Naive thymus-derived CD4-positive, alpha-beta T cell (primary cell): ENCODE measurements around the gene OR5V1. TPM values are rescaled to one million over a fixed set of nuclear protein-coding genes. Genes with fewer than 3 reads are reported as not detected.
"Not testable (repeated sequence)": the region's sequence is repeated elsewhere in the genome, so short reads cannot be mapped to it uniquely, and the experiment has no call there.

Source experiments
- ATAC-seq: fragments of 150-1000 bp; cut with Tn5 transposase; 2 replicates; pipeline ENCODE4 v1.10.0; 2021; ENCODE audit warnings: mild to moderate bottlenecking, moderate library complexity
- CTCF ChIA-PET: fragments of 350-600 bp; sonication (Branson Sonifier 250); formaldehyde crosslinking; loops from one replicate; lab custom pipeline; 2021; ENCODE audit warnings: antibody characterized with exemption; lab: Charles Lee
- POLR2A ChIA-PET: fragments of 350-600 bp; sonication (Branson Sonifier 250); formaldehyde crosslinking; loops from one replicate; lab custom pipeline; 2021; ENCODE audit warnings: antibody characterized with exemption, inconsistent platforms; lab: Charles Lee
- DNase-seq, 9 donors: peaks; one replicate each; pipeline versions ENCODE4 v3.0.0 to v3.0.0-alpha.2; 2020 to 2022; ENCODE audit warnings: mixed read lengths in 1 of 9
- H3K27ac ChIP-seq: one replicate; pipeline ENCODE4 v1.7.0; 2013; ENCODE audit warnings: mild to moderate bottlenecking, low read depth, low read length, moderate library complexity
- H3K27me3 ChIP-seq, 2 donors: one replicate each; pipeline ENCODE4 v1.7.0; 2013; ENCODE audit warnings: low read length in 2 of 2, mild to moderate bottlenecking in 2 of 2, moderate library complexity in 2 of 2; ENCODE audit not compliant: control insufficient read depth in 2 of 2, insufficient read depth in 2 of 2
- H3K36me3 ChIP-seq, 3 experiments: 1 replicate in 2 of 3; 2 replicates in 1 of 3; pipeline ENCODE4 v1.7.0; 2013; ENCODE audit warnings: low read length in 3 of 3, mild to moderate bottlenecking in 3 of 3, moderate library complexity in 1 of 3; ENCODE audit not compliant: insufficient read depth in 3 of 3, control insufficient read depth in 2 of 3
- H3K4me1 ChIP-seq, 2 donors: one replicate each; pipeline ENCODE4 v1.7.0; 2013; ENCODE audit warnings: low read length in 2 of 2, mild to moderate bottlenecking in 2 of 2, moderate library complexity in 1 of 2; ENCODE audit not compliant: control insufficient read depth in 2 of 2, insufficient read depth in 2 of 2
- H3K4me3 ChIP-seq: 2 replicates; pipeline ENCODE4 v1.7.0; 2013; ENCODE audit warnings: mild to moderate bottlenecking, low read length
- H3K9me3 ChIP-seq, 3 experiments: 1 replicate in 2 of 3; 2 replicates in 1 of 3; pipeline ENCODE4 v1.7.0; 2013; ENCODE audit warnings: low read length in 3 of 3; ENCODE audit not compliant: control insufficient read depth in 2 of 3
- H3K27ac Mint-ChIP-seq, 9 donors: one replicate each; pipeline ENCODE4 v1.8.0; 2020 to 2022; ENCODE audit warnings: mixed read lengths in 9 of 9, mild to moderate bottlenecking in 8 of 9, moderate library complexity in 5 of 9, inconsistent platforms in 2 of 9
- H3K27me3 Mint-ChIP-seq, 5 donors: one replicate each; pipeline ENCODE4 v1.8.0; 2021 to 2022; ENCODE audit warnings: mixed read lengths in 5 of 5, mild to moderate bottlenecking in 1 of 5
- H3K36me3 Mint-ChIP-seq, 5 donors: one replicate each; pipeline ENCODE4 v1.8.0; 2020 to 2022; ENCODE audit warnings: mixed read lengths in 5 of 5, mild to moderate bottlenecking in 3 of 5, inconsistent platforms in 1 of 5
- H3K4me1 Mint-ChIP-seq, 7 donors: one replicate each; pipeline ENCODE4 v1.8.0; 2020 to 2022; ENCODE audit warnings: mixed read lengths in 7 of 7, mild to moderate bottlenecking in 3 of 7, inconsistent platforms in 1 of 7
- H3K4me3 Mint-ChIP-seq, 10 donors: one replicate each; pipeline ENCODE4 v1.8.0; 2020 to 2022; ENCODE audit warnings: mild to moderate bottlenecking in 10 of 10, mixed read lengths in 10 of 10, moderate library complexity in 6 of 10, inconsistent platforms in 2 of 10
- H3K9me3 Mint-ChIP-seq, 11 donors: one replicate each; pipeline ENCODE4 v1.8.0; 2020 to 2022; ENCODE audit warnings: mixed read lengths in 11 of 11, mild to moderate bottlenecking in 4 of 11, inconsistent platforms in 1 of 11, moderate library complexity in 1 of 11
- intact Hi-C, 2 donors: fragments of 100-400 bp; cut with micrococcal nuclease; formaldehyde crosslinking; loops; one replicate each; pipeline ENCODE4 v1.15.1; 2023
- polyA plus RNA-seq, 2 donors: library from polyadenylated mRNA; unstranded; fragments of 300-500 nt; fragmentation: Illumina TruSeq; gene quantifications; one replicate each; pipeline ENCODE4 v1.2.3, GENCODE V29; 2021
- total RNA-seq, 6 experiments: library from RNA in 5 of 6; stranded (reverse) in 5 of 6; gene quantifications; 1 replicate in 5 of 6; 2 replicates in 1 of 6; pipeline ENCODE4 v1.2.3 and lab custom pipeline; 2021 to 2026

The OR5V1 gene
- total and polyA plus RNA-seq, 7 experiments from 2014 or later: not detected

- intact Hi-C loops: no loop called here
- Mint-ChIP-seq H3K36me3 (peaks cover 0 to 4% (median 0%) of the 10 kb centered on the region in 5 donors), H3K4me1 (no peaks in the 10 kb centered on the region), H3K4me3 (no peak within 1 kb of the TSS), H3K9me3 (peaks cover 0 to 7% (median 0%) of the 10 kb centered on the region in 11 donors), H3K27me3 (peaks cover 10 to 70% (median 45%) of the 10 kb centered on the region in 5 donors), H3K27ac (no peak within 1 kb of the TSS)
- ATAC-seq (no peak), DNase-seq (no peak)
- ChIA-PET POLR2A (no interaction called here), CTCF (no interaction called here)
- Histone ChIP-seq H3K4me3 (no peak within 1 kb of the TSS), H3K27ac (no peak within 1 kb of the TSS), H3K4me1 (no peaks in the 10 kb centered on the region), H3K36me3 (no peaks in the 10 kb centered on the region), H3K27me3 (no peaks in the 10 kb centered on the region), H3K9me3 (no peaks in the 10 kb centered on the region)
Observed at GRCh38 chr6:29375191-29375590, 6.5 kb upstream of the OR5V1 start, which contains the start of gene OR12D3. Gene OR12D3 (minus strand): TSS chr6:29375291. CDS start chr6:29375287, 4 bp downstream.

- H3K9me3 Mint-ChIP-seq: peaks cover 0 to 28% (median 10%) of the 10 kb centered on the region in 11 donors
- Histone ChIP-seq H3K27me3 (no peaks in the 10 kb centered on the region), H3K27ac (no peak overlapping the region), H3K4me1 (no peaks in the 10 kb centered on the region), H3K4me3 (no peak overlapping the region), H3K36me3 (no peaks in the 10 kb centered on the region), H3K9me3 (no peaks in the 10 kb centered on the region)
- no peak overlapping the region for H3K4me3 Mint-ChIP-seq
- CTCF ChIA-PET: no interaction called here
- ATAC-seq (no peak), DNase-seq (no peak)
- peaks cover 0 to 10% (median 0%) of the 10 kb centered on the region in 5 donors for H3K36me3 Mint-ChIP-seq
- intact Hi-C loops: no loop called here
- H3K27me3 Mint-ChIP-seq: peaks cover 14 to 78% (median 65%) of the 10 kb centered on the region in 5 donors
- H3K27ac Mint-ChIP-seq: no peak overlapping the region
- H3K4me1 Mint-ChIP-seq: no peaks in the 10 kb centered on the region
- POLR2A ChIA-PET: no interaction called here
Observed at GRCh38 chr6:29355603-29356002, 13.1 kb downstream of the OR5V1 start.

DNA sequence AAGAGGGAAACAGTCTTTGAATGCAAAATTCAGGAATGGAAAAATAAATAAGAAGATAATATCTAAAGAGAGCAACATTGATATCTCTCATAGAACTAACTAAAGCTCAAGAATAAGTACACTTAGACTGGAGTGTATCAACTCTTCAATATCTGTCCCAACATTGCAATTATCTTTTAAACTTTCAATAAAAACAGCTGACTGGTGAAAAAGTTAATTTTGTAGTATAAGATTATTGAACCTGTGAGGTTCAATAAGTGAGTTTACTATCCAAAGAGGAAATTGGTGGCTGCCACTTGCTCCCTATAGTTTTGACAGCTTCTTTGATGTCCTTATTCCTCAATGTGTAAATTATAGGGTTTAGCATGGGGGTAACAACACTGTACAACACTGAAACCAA, 13.7 kb downstream of the OR5V1 start:
- Histone ChIP-seq H3K27ac (no peak overlapping the region), H3K36me3 (no peaks in the 10 kb centered on the region), H3K4me3 (no peak overlapping the region), H3K9me3 (no peaks in the 10 kb centered on the region), H3K27me3 (no peaks in the 10 kb centered on the region), H3K4me1 (no peaks in the 10 kb centered on the region)
- intact Hi-C loops: no loop called here
- ATAC-seq (no peak), DNase-seq (no peak)
- peaks cover 0 to 10% (median 0%) of the 10 kb centered on the region in 5 donors for H3K36me3 Mint-ChIP-seq
- H3K4me1 Mint-ChIP-seq: no peaks in the 10 kb centered on the region
- H3K4me3 Mint-ChIP-seq: no peak overlapping the region
- no peak overlapping the region for H3K27ac Mint-ChIP-seq
- ChIA-PET CTCF (no interaction called here), POLR2A (no interaction called here)
- H3K9me3 Mint-ChIP-seq: peaks cover 0 to 34% (median 12%) of the 10 kb centered on the region in 11 donors
- peaks cover 14 to 79% (median 67%) of the 10 kb centered on the region in 5 donors for H3K27me3 Mint-ChIP-seq

- H3K4me3 ChIP-seq, H3K4me1 ChIP-seq, CTCF ChIA-PET, intact Hi-C loops, H3K36me3 ChIP-seq, H3K4me1 Mint-ChIP-seq, H3K9me3 ChIP-seq, DNase-seq, H3K27me3 ChIP-seq, H3K4me3 Mint-ChIP-seq, ATAC-seq, H3K27ac Mint-ChIP-seq, POLR2A ChIA-PET, H3K27ac ChIP-seq: not testable (repeated sequence)
- Mint-ChIP-seq H3K27me3 (peaks cover 9 to 72% (median 49%) of the 10 kb centered on the region in 5 donors), H3K36me3 (peaks cover 0 to 10% (median 0%) of the 10 kb centered on the region in 5 donors), H3K9me3 (peaks cover 0 to 37% (median 14%) of the 10 kb centered on the region in 11 donors)
Observed at GRCh38 chr6:29349348-29349747, 19.3 kb downstream of the OR5V1 start.

- DNase-seq (no peak), ATAC-seq (no peak)
- intact Hi-C loops: no loop called here
- no peaks in the 10 kb centered on the region for H3K27me3 ChIP-seq
- Mint-ChIP-seq H3K27me3 (peaks cover 9 to 39% (median 24%) of the 10 kb centered on the region in 5 donors), H3K27ac (no peak overlapping the region), H3K4me1 (no peaks in the 10 kb centered on the region), H3K9me3 (peaks cover 0 to 8% (median 2%) of the 10 kb centered on the region in 11 donors), H3K4me3 (no peak overlapping the region), H3K36me3 (no peaks in the 10 kb centered on the region)
- no peaks in the 10 kb centered on the region for H3K9me3 ChIP-seq
- no peak overlapping the region for H3K4me3 ChIP-seq
- POLR2A ChIA-PET: no interaction called here
- CTCF ChIA-PET: no interaction called here
- no peaks in the 10 kb centered on the region for H3K36me3 ChIP-seq
- H3K27ac ChIP-seq: no peak overlapping the region
- H3K4me1 ChIP-seq: no peaks in the 10 kb centered on the region
Observed at GRCh38 chr6:29345380-29345779, 23.3 kb downstream of the OR5V1 start.

GRCh38 chr6:29336269-29336668, 32.4 kb downstream of the OR5V1 start:
- intact Hi-C loops: no loop called here
- no peak for DNase-seq
- Histone ChIP-seq H3K4me3 (no peak overlapping the region), H3K27ac (no peak overlapping the region), H3K27me3 (no peaks in the 10 kb centered on the region), H3K36me3 (no peaks in the 10 kb centered on the region), H3K4me1 (no peaks in the 10 kb centered on the region), H3K9me3 (no peaks in the 10 kb centered on the region)
- Mint-ChIP-seq H3K36me3 (no peaks in the 10 kb centered on the region), H3K4me3 (no peak overlapping the region), H3K27ac (no peak overlapping the region), H3K9me3 (peaks cover 0 to 8% (median 2%) of the 10 kb centered on the region in 11 donors), H3K4me1 (no peaks in the 10 kb centered on the region), H3K27me3 (peaks cover 4 to 63% (median 59%) of the 10 kb centered on the region in 5 donors)
- ChIA-PET POLR2A (no interaction called here), CTCF (no interaction called here)
- ATAC-seq: no peak

DNA sequence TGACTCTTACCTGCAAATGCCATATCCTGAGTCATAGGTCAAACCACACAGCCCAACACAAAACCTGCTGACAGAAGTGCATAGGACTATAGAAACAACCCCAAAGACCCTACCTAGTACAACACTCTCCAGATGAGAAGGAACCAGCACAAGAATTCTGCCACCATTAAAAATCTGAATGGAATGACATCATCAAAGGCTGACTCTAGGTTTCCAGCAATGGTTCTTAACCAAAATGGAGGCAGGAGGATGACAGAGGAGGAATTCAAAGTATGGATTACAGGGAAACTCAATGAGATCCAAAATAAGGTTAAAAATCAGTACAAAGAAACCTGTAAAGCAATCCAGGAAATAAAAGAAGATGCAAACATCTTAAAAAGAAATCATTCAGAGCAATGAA, 36.0 kb downstream of the OR5V1 start:
- DNase-seq: no peak
- ChIA-PET CTCF (no interaction called here), POLR2A (no interaction called here)
- H3K4me1 ChIP-seq: no peaks in the 10 kb centered on the region
- H3K4me3 Mint-ChIP-seq: no peak overlapping the region
- no peaks in the 10 kb centered on the region for H3K36me3 Mint-ChIP-seq
- no peaks in the 10 kb centered on the region for H3K9me3 ChIP-seq
- H3K27ac Mint-ChIP-seq: no peak overlapping the region
- no peak for ATAC-seq
- H3K27me3 ChIP-seq: no peaks in the 10 kb centered on the region
- H3K27me3 Mint-ChIP-seq: peaks cover 8 to 76% (median 68%) of the 10 kb centered on the region in 5 donors
- H3K4me1 Mint-ChIP-seq: no peaks in the 10 kb centered on the region
- intact Hi-C loops: no loop called here
- H3K4me3 ChIP-seq: no peak overlapping the region
- no peaks in the 10 kb centered on the region for H3K36me3 ChIP-seq
- H3K27ac ChIP-seq: no peak overlapping the region
- H3K9me3 Mint-ChIP-seq: peaks cover 0 to 8% (median 1%) of the 10 kb centered on the region in 11 donors
